ENCODE measurements around the gene CEP128.

DNA sequence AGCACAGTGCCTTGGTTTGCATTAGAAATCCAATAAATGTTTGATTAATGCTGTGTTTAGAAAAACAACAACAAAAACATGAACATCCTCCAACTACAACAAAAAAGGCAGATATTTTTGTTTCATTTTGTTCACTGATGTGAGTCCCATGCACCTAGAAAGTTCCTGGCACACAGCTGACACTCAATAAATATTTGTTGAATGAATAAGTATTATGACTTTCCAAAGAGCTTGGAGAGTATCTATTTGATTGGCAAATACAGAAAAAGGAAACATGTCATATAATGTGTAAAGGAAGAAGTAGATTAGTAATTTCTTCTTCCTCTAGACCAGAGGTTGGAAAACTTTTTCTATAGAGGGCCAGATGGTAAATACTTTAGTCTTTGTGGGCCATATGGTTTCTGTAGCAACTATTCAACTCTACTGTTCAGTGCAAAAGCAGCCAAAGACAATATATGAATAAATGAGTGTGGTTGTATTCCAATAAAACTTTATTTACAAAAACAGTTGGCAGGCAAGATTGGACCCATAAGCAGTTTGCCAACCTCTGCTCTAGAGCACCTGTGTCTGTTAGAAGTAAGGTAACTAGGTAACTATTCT is 417.9 kb downstream of the CEP128 start:
- TF ChIP-seq CTCF (IDR thresholded peaks at IDR 0.05) (no peak), POLR2A (IDR thresholded peaks at IDR 0.05) (no peak)

Data from uterus (tissue), 2 donors.